ENCODE results near the gene SLF2.

- TF ChIP-seq POLR2A (IDR thresholded peaks at IDR 0.05) (no peak), CTCF (IDR thresholded peaks at IDR 0.05 in 8 of 11, conservative IDR thresholded peaks at IDR 0.05 in 3 of 11) (no peak), POLR2AphosphoS5 (IDR thresholded peaks at IDR 0.05) (no peak)
Measured at GRCh38 chr10:100875484-100876166, 37.1 kb upstream of the SLF2 start.
